ENCODE data around the gene ZNF407. TPM values are rescaled to one million over a fixed set of nuclear protein-coding genes. Genes with fewer than 3 reads are reported as not detected.

The ZNF407 gene
- total and polyA plus RNA-seq, 2 experiments from 2014 or later: 2.1 to 10.4 TPM

- Histone ChIP-seq H3K9me2 (ENCODE audit: insufficient read depth) (no peaks in the 10 kb centered on the region), H3F3A (replicated peaks; ENCODE audit: low read depth) (no peaks in the 10 kb centered on the region), H2AFZ (no peak overlapping the region), H3K79me2 (replicated peaks; ENCODE audit: insufficient read depth) (no peaks in the 10 kb centered on the region), H3K36me3 (ENCODE audit: insufficient read depth) (no peaks in the 10 kb centered on the region), H3K4me2 (no peak overlapping the region), H4K20me1 (replicated peaks; ENCODE audit: insufficient read depth) (no peaks in the 10 kb centered on the region), H3K4me3 (no peak overlapping the region), H3K4me1 (ENCODE audit: insufficient read depth) (peaks cover 5% of the 10 kb centered on the region; the same call in 1 of the 2 replicates), H3K27ac (ENCODE audit: low read depth) (no peak overlapping the region), H3K27me3 (ENCODE audit: insufficient read depth) (no peaks in the 10 kb centered on the region)
- peaks cover 10% of the 10 kb centered on the region for H3K4me1 Mint-ChIP-seq
- no peaks in the 10 kb centered on the region for H3K9me3 Mint-ChIP-seq
- H3K36me3 Mint-ChIP-seq (ENCODE audit: low read depth): no peaks in the 10 kb centered on the region
- DNase-seq (ENCODE audit: low spot score) (no peak), ATAC-seq (no peak)
- TF ChIP-seq CREB1 (CRISPR knock-in tag; IDR thresholded peaks at IDR 0.05; ENCODE audit: low read depth): no peak
- no peak for TF ChIP-seq ETS1 (IDR thresholded peaks at IDR 0.05)
- TF ChIP-seq CTCF (conservative IDR thresholded peaks at IDR 0.05; ENCODE audit: low read depth in 2 of 2): no peak
- no peak for TF ChIP-seq NANOG (IDR thresholded peaks at IDR 0.05; ENCODE audit: borderline replicate concordance)
- TF ChIP-seq ZNF331 (CRISPR knock-in tag; IDR thresholded peaks at IDR 0.05; ENCODE audit: low read depth): no peak
- TF ChIP-seq REST (IDR thresholded peaks at IDR 0.05; ENCODE audit: unreplicated experiment): no peak
- no peak for TF ChIP-seq JUNB (IDR thresholded peaks at IDR 0.05; ENCODE audit: unreplicated experiment)
- TF ChIP-seq, protein P1, sequence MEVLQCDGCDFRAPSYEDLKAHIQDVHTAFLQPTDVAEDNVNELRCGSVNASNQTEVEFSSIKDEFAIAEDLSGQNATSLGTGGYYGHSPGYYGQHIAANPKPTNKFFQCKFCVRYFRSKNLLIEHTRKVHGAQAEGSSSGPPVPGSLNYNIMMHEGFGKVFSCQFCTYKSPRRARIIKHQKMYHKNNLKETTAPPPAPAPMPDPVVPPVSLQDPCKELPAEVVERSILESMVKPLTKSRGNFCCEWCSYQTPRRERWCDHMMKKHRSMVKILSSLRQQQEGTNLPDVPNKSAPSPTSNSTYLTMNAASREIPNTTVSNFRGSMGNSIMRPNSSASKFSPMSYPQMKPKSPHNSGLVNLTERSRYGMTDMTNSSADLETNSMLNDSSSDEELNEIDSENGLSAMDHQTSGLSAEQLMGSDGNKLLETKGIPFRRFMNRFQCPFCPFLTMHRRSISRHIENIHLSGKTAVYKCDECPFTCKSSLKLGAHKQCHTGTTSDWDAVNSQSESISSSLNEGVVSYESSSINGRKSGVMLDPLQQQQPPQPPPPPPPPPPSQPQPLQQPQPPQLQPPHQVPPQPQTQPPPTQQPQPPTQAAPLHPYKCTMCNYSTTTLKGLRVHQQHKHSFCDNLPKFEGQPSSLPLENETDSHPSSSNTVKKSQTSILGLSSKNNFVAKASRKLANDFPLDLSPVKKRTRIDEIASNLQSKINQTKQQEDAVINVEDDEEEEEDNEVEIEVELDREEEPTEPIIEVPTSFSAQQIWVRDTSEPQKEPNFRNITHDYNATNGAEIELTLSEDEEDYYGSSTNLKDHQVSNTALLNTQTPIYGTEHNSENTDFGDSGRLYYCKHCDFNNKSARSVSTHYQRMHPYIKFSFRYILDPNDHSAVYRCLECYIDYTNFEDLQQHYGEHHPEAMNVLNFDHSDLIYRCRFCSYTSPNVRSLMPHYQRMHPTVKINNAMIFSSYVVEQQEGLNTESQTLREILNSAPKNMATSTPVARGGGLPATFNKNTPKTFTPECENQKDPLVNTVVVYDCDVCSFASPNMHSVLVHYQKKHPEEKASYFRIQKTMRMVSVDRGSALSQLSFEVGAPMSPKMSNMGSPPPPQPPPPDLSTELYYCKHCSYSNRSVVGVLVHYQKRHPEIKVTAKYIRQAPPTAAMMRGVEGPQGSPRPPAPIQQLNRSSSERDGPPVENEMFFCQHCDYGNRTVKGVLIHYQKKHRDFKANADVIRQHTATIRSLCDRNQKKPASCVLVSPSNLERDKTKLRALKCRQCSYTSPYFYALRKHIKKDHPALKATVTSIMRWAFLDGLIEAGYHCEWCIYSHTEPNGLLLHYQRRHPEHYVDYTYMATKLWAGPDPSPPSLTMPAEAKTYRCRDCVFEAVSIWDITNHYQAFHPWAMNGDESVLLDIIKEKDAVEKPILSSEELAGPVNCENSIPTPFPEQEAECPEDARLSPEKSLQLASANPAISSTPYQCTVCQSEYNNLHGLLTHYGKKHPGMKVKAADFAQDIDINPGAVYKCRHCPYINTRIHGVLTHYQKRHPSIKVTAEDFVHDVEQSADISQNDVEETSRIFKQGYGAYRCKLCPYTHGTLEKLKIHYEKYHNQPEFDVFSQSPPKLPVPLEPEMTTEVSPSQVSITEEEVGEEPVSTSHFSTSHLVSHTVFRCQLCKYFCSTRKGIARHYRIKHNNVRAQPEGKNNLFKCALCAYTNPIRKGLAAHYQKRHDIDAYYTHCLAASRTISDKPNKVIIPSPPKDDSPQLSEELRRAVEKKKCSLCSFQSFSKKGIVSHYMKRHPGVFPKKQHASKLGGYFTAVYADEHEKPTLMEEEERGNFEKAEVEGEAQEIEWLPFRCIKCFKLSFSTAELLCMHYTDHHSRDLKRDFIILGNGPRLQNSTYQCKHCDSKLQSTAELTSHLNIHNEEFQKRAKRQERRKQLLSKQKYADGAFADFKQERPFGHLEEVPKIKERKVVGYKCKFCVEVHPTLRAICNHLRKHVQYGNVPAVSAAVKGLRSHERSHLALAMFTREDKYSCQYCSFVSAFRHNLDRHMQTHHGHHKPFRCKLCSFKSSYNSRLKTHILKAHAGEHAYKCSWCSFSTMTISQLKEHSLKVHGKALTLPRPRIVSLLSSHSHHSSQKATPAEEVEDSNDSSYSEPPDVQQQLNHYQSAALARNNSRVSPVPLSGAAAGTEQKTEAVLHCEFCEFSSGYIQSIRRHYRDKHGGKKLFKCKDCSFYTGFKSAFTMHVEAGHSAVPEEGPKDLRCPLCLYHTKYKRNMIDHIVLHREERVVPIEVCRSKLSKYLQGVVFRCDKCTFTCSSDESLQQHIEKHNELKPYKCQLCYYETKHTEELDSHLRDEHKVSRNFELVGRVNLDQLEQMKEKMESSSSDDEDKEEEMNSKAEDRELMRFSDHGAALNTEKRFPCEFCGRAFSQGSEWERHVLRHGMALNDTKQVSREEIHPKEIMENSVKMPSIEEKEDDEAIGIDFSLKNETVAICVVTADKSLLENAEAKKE (CRISPR knock-in tag; IDR thresholded peaks at IDR 0.05): no peak
- no peak for TF ChIP-seq EZH2phosphoT487 (IDR thresholded peaks at IDR 0.05; ENCODE audit: unreplicated experiment)
- TF ChIP-seq STAT1 (IDR thresholded peaks at IDR 0.05; ENCODE audit: unreplicated experiment): no peak
- no peak for TF ChIP-seq EZH2 (IDR thresholded peaks at IDR 0.05; ENCODE audit: low read depth, unreplicated experiment)
- no peak for TF ChIP-seq ZNF114 (CRISPR knock-in tag; IDR thresholded peaks at IDR 0.05)
- TF ChIP-seq POLR2AphosphoS5 (IDR thresholded peaks at IDR 0.05; ENCODE audit: low read depth): no peak
- peaks cover 3% of the 10 kb centered on the region for H3K27me3 Mint-ChIP-seq (ENCODE audit: insufficient read depth, low read depth, poor library complexity)
- H3K27ac Mint-ChIP-seq: no peak overlapping the region
- no peak overlapping the region for H3K4me3 Mint-ChIP-seq
These were observed 437.3 kb downstream of the ZNF407 start for GRCh38 chr18:75034937-75035336.
